Vagina (tissue), 2 donors: ENCODE results near the gene MTUS2. TPM values are rescaled to one million over a fixed set of nuclear protein-coding genes. Genes with fewer than 3 reads are reported as not detected.
A peak's percentile ranks its signal among the peaks of the same experiment; 100 is the strongest.

Source experiments
- DNase-seq, 2 donors: peaks; one replicate each; pipeline ENCODE4 v3.0.0-alpha.2; 2017; ENCODE audit errors: extremely low spot score in 2 of 2
- H3K27ac ChIP-seq: fragments of 200-600 bp; sonication (generic); one replicate; pipeline ENCODE4 v1.5.1; 2019
- H3K27me3 ChIP-seq: fragments of 200-600 bp; sonication (generic); one replicate; pipeline ENCODE4 v1.5.1; 2019
- H3K36me3 ChIP-seq, 2 donors: fragments of 200-600 bp; sonication (generic); one replicate each; pipeline ENCODE4 v1.5.1; 2017 to 2019
- H3K4me1 ChIP-seq: fragments of 200-600 bp; sonication (generic); one replicate; pipeline ENCODE4 v1.5.1; 2019
- H3K4me3 ChIP-seq, 2 donors: fragments of 200-600 bp; sonication (generic); 1 replicate in 1 of 2; 2 replicates in 1 of 2; pipeline ENCODE4 v1.5.1; 2016 to 2019
- H3K9me3 ChIP-seq: fragments of 200-600 bp; sonication (generic); one replicate; pipeline ENCODE4 v1.5.1; 2019
- POLR2A ChIP-seq, 2 donors: fragments of 450-650 bp; IDR thresholded peaks; one replicate each; pipeline ENCODE4 v1.6.1; 2017; ENCODE audit warnings: antibody characterized with exemption in 2 of 2, mild to moderate bottlenecking in 2 of 2, moderate library complexity in 2 of 2
- POLR2AphosphoS5 ChIP-seq, 2 donors: sonication (generic); formaldehyde crosslinking; IDR thresholded peaks; one replicate each; pipeline ENCODE4 v1.9.0; 2017; ENCODE audit warnings: antibody characterized with exemption in 2 of 2, mild to moderate bottlenecking in 2 of 2, low read depth in 1 of 2; ENCODE audit not compliant: insufficient read depth in 1 of 2
- intact Hi-C: fragments of 100-400 bp; cut with DNase I; formaldehyde crosslinking; loops from one replicate; pipeline ENCODE4 v1.15.1; 2023
- total RNA-seq: library from RNA; depleted of rRNA; stranded (reverse); fragments of >200 nt; gene quantifications from one replicate; pipeline ENCODE4 v1.2.3, GENCODE V29; 2016
- TF ChIP-seq, protein P1 (sequence below), 3 experiments: fragments of 450-650 bp in 2 of 3; fragments of 200-600 bp in 1 of 3; sonication (generic) in 1 of 3; IDR thresholded peaks; one replicate each; pipeline ENCODE4 v1.5.1; 2017 to 2019; ENCODE audit warnings: antibody characterized with exemption in 3 of 3, mild to moderate bottlenecking in 2 of 3, moderate library complexity in 2 of 3

Gene MTUS2
- total RNA-seq, 1 donor from 2014 or later = 0.74 TPM

DNA sequence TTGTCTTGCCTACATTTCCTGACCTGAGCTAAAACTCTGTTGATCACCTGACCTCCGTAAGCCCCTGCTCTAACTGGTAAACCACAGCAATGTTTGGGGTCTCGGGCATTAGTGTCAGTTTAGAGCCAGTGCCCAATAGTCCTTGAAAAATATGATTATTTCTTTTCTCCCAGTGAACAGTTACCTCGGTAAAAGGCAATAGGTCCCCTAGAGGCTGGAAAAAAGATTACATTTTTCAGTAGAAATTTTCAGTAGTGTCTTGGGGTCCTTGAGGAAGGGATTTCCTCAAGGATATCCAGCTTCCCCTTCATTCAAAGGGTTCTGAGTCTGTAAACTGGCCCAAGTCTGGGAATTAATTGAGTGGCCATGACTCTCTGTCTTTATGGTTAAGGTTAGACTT, 597.9 kb downstream of the MTUS2 start:
- Histone ChIP-seq H3K4me1 (no peaks in the 10 kb centered on the region), H3K27ac (no peak overlapping the region), H3K36me3 (no peaks in the 10 kb centered on the region), H3K27me3 (no peaks in the 10 kb centered on the region), H3K9me3 (no peaks in the 10 kb centered on the region), H3K4me3 (no peak overlapping the region)
- intact Hi-C loops = no loop called here
- no peak for TF ChIP-seq POLR2AphosphoS5 (IDR thresholded peaks at IDR 0.05; ENCODE audit: insufficient read depth in 1 of 2, low read depth in 1 of 2)
- TF ChIP-seq, protein P1, sequence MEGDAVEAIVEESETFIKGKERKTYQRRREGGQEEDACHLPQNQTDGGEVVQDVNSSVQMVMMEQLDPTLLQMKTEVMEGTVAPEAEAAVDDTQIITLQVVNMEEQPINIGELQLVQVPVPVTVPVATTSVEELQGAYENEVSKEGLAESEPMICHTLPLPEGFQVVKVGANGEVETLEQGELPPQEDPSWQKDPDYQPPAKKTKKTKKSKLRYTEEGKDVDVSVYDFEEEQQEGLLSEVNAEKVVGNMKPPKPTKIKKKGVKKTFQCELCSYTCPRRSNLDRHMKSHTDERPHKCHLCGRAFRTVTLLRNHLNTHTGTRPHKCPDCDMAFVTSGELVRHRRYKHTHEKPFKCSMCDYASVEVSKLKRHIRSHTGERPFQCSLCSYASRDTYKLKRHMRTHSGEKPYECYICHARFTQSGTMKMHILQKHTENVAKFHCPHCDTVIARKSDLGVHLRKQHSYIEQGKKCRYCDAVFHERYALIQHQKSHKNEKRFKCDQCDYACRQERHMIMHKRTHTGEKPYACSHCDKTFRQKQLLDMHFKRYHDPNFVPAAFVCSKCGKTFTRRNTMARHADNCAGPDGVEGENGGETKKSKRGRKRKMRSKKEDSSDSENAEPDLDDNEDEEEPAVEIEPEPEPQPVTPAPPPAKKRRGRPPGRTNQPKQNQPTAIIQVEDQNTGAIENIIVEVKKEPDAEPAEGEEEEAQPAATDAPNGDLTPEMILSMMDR (IDR thresholded peaks at IDR 0.05) = no peak
- TF ChIP-seq POLR2A (IDR thresholded peaks at IDR 0.05) = no peak
- no peak for DNase-seq

GRCh38 chr13:29421118-29421517, 601.0 kb downstream of the MTUS2 start:
- H3K36me3 ChIP-seq = no peaks in the 10 kb centered on the region
- intact Hi-C loops = no loop called here
- no peaks in the 10 kb centered on the region for H3K9me3 ChIP-seq
- DNase-seq = no peak
- H3K4me1 ChIP-seq = no peaks in the 10 kb centered on the region
- no peaks in the 10 kb centered on the region for H3K27me3 ChIP-seq
- no peak for TF ChIP-seq POLR2A (IDR thresholded peaks at IDR 0.05)
- no peak for TF ChIP-seq POLR2AphosphoS5 (IDR thresholded peaks at IDR 0.05; ENCODE audit: insufficient read depth in 1 of 2, low read depth in 1 of 2)
- TF ChIP-seq, protein P1 (IDR thresholded peaks at IDR 0.05) = no peak
- no peak overlapping the region for H3K27ac ChIP-seq
- H3K4me3 ChIP-seq = no peak overlapping the region

GRCh38 chr13:29422015-29422414, 601.9 kb downstream of the MTUS2 start:
- Histone ChIP-seq H3K4me1 (no peaks in the 10 kb centered on the region), H3K36me3 (no peaks in the 10 kb centered on the region), H3K4me3 (no peak overlapping the region), H3K9me3 (no peaks in the 10 kb centered on the region), H3K27ac (no peak overlapping the region), H3K27me3 (no peaks in the 10 kb centered on the region)
- intact Hi-C loops = no loop called here
- TF ChIP-seq, protein P1 (IDR thresholded peaks at IDR 0.05) = no peak
- TF ChIP-seq POLR2AphosphoS5 (IDR thresholded peaks at IDR 0.05; ENCODE audit: insufficient read depth in 1 of 2, low read depth in 1 of 2) = no peak
- TF ChIP-seq POLR2A (IDR thresholded peaks at IDR 0.05) = no peak
- no peak for DNase-seq

DNA sequence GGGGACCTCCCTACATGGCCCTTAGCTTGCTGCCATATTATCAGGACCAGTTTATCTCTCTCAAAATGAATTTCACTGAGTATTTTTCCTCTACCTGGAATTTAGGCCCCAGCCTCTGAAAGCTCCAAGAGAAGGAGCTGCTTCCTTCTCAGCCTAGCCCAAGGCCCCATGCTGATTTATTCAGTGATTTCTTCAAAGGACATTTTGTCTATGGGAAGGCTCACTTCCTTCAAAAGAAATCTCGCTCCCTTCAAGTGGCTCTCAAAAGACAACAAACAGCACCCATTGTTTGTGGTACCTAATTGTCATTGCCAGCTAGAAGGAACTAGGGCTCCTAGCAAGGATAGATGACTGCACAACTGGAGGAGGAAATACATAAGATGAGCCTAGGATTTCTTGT, 602.9 kb downstream of the MTUS2 start:
- Histone ChIP-seq H3K27me3 (no peaks in the 10 kb centered on the region), H3K36me3 (no peaks in the 10 kb centered on the region), H3K4me1 (peaks cover 4% of the 10 kb centered on the region), H3K27ac (no peak overlapping the region), H3K9me3 (no peaks in the 10 kb centered on the region), H3K4me3 (no peak overlapping the region)
- TF ChIP-seq POLR2AphosphoS5 (IDR thresholded peaks at IDR 0.05; ENCODE audit: insufficient read depth in 1 of 2, low read depth in 1 of 2) = no peak
- TF ChIP-seq, protein P1 (IDR thresholded peaks at IDR 0.05) = no peak
- no peak for TF ChIP-seq POLR2A (IDR thresholded peaks at IDR 0.05)
- no peak for DNase-seq
- intact Hi-C loops = no loop called here

DNA sequence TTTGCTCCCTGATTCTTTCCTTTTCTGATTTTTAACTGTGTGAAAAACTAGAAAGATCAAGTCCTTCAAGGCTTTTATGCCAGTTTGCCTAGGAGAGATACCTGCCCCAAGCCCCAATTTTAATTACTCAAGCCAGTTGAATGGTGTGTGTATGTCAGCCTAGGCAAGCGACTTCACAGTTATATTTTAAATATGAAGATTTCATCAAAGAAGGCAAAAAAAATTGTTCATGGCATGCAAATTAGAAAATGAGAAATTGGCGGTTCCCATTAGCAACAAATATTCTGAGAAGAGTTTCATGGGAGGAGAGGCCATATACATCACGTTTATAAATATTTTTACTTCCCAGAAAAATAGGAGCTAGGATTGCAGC, 607.8 kb downstream of the MTUS2 start:
- no peak for TF ChIP-seq POLR2A (IDR thresholded peaks at IDR 0.05)
- no peak for TF ChIP-seq POLR2AphosphoS5 (IDR thresholded peaks at IDR 0.05; ENCODE audit: insufficient read depth in 1 of 2, low read depth in 1 of 2)
- TF ChIP-seq, protein P1 (IDR thresholded peaks at IDR 0.05) = no peak
- no peaks in the 10 kb centered on the region for H3K36me3 ChIP-seq
- no peaks in the 10 kb centered on the region for H3K27me3 ChIP-seq
- H3K4me1 ChIP-seq = peaks cover 15% of the 10 kb centered on the region
- peak overlapping the region; percentile 32 to 39 for H3K4me3 ChIP-seq
- H3K9me3 ChIP-seq = no peaks in the 10 kb centered on the region
- DNase-seq = no peak
- intact Hi-C loops = no loop called here
- no peak overlapping the region for H3K27ac ChIP-seq
